Frontal cortex (tissue), 4 donors: Measurements from ENCODE around the gene ACP7. TPM values are rescaled to one million over a fixed set of nuclear protein-coding genes. Genes with fewer than 3 reads are reported as not detected.

ENCODE experiments used
- DNase-seq, 2 donors: peaks; one replicate each; pipeline ENCODE4 v3.0.0; 2012; ENCODE audit warnings: low spot score in 2 of 2
- FAIRE-seq: peaks from 2 replicates; lab custom pipeline; 2012; peaks lifted over from hg19 to GRCh38; lab: Jason Lieb, UNC
- total RNA-seq: library from RNA; depleted of rRNA; stranded (reverse); fragments of >200 nt; gene quantifications from one replicate; pipeline ENCODE4 v1.2.3, GENCODE V29; 2014
- donor health status: control.
- donor health status: control.
- donor health status: control.

Gene ACP7
- total RNA-seq, 1 donor from 2014 or later = not detected

DNA sequence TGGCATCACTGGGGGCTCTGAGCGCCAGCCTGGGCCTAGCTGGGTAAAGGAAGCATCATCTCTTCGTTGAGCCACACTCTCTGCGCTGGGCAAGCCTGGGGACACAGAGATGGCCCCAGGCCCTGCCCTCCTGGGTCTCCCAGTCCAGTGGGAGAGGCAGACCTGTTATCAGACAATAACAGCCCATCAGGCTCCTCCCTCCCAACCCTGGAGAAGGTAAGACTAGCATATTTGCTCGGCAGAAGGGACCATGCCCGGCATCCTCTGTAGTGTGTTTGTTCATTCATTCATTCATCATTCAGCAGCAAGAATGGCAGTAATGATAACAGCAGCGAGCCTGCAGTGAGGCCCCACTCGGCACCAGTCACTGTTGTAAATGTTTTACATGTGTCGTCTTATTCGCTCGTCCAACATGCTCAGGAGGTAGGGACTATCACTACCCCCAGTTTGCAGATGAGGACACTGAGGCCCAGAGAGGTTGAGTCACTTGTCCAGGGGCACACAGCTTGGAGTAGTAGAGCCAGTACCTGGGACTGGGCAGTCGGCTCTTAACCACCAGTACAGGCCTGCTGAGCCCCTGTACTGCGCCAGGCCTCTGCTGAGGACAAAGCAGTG is 74.6 kb downstream of the ACP7 start:
- no peak for DNase-seq
- no peak for FAIRE-seq

DNA sequence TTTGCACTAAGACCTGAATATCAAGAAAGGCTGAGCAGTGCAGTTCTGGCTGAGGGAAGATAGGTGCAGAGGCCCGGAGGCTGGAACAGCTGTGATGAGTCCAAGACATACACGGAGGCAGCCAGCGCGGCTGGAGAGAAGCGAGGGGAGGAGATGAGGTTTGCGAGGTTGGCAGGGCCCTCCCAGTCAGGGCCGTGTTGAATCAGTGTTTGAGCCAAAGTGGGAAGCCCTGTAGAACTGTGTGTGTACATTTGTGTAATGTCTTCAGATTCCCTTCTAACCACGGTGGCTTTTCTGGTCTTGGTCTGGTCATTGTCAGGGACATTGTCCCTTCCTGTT is 76.3 kb downstream of the ACP7 start:
- no peak for FAIRE-seq
- no peak for DNase-seq

Other genes starting within 250 kb of the ACP7 start
- 372 TPM for gene HNRNPL, start 234.4 kb upstream of the ACP7 start, total RNA-seq
- gene RINL, start 206.1 kb upstream of the ACP7 start, total RNA-seq = 5.3 TPM
- 56.7 TPM for gene SIRT2, start 184.8 kb upstream of the ACP7 start, total RNA-seq
- 3.3 TPM for gene NFKBIB, start 184.4 kb upstream of the ACP7 start, total RNA-seq
- 1.6 TPM for gene CCER2, start 172.2 kb upstream of the ACP7 start, total RNA-seq
- 6.9 TPM for gene SARS2, start 153.6 kb upstream of the ACP7 start, total RNA-seq
- gene MRPS12, start 153.4 kb upstream of the ACP7 start, total RNA-seq = 17.1 TPM
- 4.5 TPM for gene FBXO17, start 108.6 kb upstream of the ACP7 start, total RNA-seq
- 8.6 TPM for gene FBXO27, start 51.8 kb upstream of the ACP7 start, total RNA-seq
- gene PAK4, start 41.4 kb downstream of the ACP7 start, total RNA-seq = 0.82 TPM
- not detected for gene NCCRP1, start 112.6 kb downstream of the ACP7 start, total RNA-seq
- not detected for gene SYCN, start 119.9 kb downstream of the ACP7 start, total RNA-seq
- gene IFNL3, start 160.6 kb downstream of the ACP7 start, total RNA-seq = not detected
- gene IFNL4, start 164.5 kb downstream of the ACP7 start, total RNA-seq = under 0.01 TPM
- gene IFNL2, start 184.0 kb downstream of the ACP7 start, total RNA-seq = not detected
- gene IFNL1, start 212.0 kb downstream of the ACP7 start, total RNA-seq = not detected
- gene LRFN1, start 236.5 kb downstream of the ACP7 start, total RNA-seq = 5.3 TPM